Uterus (tissue), 2 donors: ENCODE results near the gene ICAM3.

Experiments used
- POLR2A ChIP-seq, 2 donors: fragments of 450-650 bp; IDR thresholded peaks; one replicate each; pipeline ENCODE4 v1.6.1; 2016; ENCODE audit warnings: antibody characterized with exemption in 2 of 2, mild to moderate bottlenecking in 1 of 2, moderate library complexity in 1 of 2
- TF ChIP-seq, protein P1 (sequence below), 4 experiments: fragments of 200-600 bp in 2 of 4; fragments of 450-650 bp in 2 of 4; sonication (generic) in 2 of 4; IDR thresholded peaks; one replicate each; pipeline ENCODE4 v1.5.1; 2016 to 2019; ENCODE audit warnings: antibody characterized with exemption in 4 of 4, mild to moderate bottlenecking in 2 of 4, moderate library complexity in 1 of 4

DNA sequence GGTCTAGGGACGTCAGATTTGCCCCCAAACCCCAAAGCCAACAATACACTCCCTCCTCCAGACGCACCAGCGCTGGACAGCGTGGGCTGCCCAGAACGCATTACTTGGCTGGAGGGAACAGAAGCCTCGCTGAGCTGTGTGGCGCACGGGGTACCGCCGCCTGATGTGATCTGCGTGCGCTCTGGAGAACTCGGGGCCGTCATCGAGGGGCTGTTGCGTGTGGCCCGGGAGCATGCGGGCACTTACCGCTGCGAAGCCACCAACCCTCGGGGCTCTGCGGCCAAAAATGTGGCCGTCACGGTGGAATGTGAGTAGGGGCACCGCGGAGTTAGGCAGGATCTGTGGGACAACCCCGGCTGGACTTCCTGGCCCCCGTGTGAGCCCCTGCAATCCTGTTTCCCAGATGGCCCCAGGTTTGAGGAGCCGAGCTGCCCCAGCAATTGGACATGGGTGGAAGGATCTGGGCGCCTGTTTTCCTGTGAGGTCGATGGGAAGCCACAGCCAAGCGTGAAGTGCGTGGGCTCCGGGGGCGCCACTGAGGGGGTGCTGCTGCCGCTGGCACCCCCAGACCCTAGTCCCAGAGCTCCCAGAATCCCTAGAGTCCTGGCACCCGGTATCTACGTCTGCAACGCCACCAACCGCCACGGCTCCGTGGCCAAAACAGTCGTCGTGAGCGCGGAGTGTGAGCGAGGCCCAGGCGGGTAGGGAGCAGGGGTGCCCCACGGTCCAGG is 45.6 kb downstream of the ICAM3 start:
- TF ChIP-seq, protein P1, sequence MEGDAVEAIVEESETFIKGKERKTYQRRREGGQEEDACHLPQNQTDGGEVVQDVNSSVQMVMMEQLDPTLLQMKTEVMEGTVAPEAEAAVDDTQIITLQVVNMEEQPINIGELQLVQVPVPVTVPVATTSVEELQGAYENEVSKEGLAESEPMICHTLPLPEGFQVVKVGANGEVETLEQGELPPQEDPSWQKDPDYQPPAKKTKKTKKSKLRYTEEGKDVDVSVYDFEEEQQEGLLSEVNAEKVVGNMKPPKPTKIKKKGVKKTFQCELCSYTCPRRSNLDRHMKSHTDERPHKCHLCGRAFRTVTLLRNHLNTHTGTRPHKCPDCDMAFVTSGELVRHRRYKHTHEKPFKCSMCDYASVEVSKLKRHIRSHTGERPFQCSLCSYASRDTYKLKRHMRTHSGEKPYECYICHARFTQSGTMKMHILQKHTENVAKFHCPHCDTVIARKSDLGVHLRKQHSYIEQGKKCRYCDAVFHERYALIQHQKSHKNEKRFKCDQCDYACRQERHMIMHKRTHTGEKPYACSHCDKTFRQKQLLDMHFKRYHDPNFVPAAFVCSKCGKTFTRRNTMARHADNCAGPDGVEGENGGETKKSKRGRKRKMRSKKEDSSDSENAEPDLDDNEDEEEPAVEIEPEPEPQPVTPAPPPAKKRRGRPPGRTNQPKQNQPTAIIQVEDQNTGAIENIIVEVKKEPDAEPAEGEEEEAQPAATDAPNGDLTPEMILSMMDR (IDR thresholded peaks at IDR 0.05) = no peak
- TF ChIP-seq POLR2A (IDR thresholded peaks at IDR 0.05) = no peak
